ENCODE measurements around the gene CENPP. TPM values are rescaled to one million over a fixed set of nuclear protein-coding genes. Genes with fewer than 3 reads are reported as not detected.

The CENPP gene
- total RNA-seq, 1 donor from 2014 or later = 8.6 TPM

DNA sequence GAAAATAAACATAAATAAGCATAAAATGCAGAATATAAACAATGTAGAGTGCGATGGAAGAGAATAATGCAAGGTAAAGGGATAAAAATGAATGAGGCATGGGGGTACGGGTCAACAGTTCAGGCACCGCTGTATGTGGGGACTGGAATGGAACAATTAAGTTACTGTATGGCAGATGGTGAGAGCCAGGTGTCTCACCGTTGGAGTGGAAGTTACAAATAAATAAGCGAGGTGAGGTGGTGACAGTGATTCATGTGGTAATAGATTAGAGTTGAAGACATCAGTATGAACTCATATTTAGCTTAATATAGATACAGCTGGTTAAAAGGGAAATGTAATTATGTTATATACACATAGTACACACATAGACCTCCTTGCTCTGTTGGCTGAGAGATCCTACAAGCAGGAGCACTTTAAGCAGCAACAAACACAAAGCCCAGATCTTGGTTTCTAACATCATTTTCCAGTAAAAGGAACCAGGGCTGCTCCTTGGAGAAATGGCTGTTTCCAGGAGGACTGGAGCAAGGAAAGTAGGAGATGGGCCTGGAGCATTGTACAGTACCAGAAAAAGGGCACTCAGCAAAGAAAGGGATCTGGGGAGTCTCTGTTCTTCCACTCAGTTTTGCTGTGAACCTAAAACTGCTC is 100.9 kb downstream of the CENPP start:
- DNase-seq = no peak

DNA sequence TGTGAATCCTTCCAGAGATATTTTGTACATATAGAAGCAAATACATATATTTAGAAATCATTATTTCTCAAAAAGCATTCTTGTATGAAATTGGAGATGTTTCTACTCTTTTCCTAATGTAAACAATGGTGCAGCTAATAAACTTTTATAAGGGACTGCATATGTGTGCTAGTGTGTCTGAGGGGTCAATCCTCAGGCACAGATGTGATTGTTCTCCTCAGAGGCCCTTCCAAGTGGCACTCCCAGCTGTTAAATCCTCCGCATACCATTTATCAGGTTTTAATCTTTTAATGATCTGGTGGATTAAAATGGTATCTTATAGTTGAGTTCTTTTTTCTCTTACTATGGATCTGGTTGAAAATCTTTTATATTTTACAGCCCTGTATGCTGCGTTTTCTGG is 104.1 kb downstream of the CENPP start:
- DNase-seq = no peak

DNA sequence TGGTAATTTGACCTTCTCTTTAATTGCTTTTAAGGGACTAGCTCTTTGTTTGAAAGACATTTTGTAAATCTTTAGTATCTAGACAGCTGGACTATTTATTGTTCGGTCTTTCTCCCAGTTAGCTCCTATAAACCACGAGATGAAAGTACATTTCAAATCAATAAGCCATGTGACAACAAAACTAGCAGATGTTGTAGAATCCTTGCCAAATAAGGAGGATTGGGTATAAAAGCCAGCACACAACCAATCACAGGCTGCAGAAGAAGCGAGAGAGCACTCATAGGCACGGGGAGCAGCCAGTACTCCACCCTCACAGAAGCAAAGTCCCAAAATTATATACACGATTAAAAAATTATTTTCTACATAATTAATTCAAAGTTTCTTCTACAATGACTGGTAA is 106.6 kb downstream of the CENPP start:
- DNase-seq = peak; percentile 3

DNA sequence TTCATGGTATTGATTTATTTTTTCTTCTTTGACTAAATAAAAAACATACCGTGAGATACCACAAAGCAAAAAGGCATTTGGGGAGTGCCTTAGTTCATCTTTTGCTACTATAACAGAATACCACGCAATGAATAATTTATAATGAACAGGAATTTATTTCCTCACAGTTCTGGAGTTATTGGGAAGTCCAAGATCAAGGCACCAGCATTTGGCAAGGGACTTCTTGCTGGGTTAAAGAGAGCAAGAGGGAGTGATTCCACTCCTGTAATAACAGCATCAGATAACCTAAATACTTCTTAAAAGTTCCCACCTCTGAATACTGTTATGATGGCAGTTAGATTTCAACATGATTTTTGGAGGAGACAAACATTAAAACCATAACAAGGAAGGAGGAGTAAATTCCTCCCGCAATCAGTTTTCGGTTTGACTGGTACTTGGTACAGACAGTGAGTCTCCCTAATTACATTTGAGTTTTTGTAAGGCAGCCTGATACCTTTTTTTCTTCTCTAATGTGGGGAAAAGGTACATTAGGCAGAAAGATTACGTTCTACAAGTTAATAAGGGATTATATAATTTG is 107.3 kb downstream of the CENPP start:
- no peak for DNase-seq

DNA sequence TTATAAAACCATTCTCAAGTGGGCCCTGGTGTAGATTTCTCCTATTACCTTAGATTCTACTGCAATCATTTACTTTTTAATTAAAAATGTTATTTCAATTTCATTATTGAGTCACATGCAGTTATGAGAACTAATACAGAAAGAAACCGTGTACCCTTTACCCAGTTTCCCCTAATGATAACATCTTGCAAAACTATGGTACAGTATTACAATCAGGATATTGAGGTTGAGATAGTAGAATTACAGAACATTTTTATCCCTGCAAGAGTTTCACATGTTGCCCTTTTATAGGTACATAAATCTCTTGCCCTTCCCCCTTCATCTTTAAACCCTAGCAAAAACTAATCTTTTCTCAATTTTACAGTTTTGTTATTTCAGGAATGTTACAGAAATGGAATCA is 109.5 kb downstream of the CENPP start:
- DNase-seq = no peak

DNA sequence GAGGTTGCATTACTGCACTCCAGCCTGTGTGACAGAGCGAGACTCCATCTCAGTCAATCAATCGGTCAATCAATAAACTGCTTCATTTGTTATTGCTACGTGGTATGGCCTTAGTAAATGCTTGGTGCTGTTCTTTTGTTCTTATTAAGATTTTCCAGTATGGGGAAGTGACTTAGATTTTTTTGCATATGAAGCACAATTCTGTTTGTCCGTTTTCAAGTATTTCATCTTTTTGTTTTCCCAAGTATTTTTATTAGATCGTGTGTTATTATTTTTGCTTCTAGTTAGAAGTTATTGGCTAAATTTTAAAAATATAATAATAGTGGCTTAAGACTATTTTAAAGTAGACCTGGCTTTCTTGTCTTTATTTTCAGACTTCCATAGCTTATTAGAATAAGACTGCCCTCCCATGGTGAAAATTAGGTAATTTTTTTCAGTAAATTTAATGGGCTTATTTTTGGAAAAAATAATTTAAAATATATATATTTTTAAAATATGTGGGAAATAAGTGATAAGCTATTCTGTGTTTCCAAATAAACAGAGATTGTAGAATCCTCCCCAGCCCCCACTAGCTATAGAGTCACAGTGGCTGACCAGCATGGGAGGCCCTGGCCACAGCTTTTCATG is 113.3 kb downstream of the CENPP start:
- DNase-seq = no peak

DNA sequence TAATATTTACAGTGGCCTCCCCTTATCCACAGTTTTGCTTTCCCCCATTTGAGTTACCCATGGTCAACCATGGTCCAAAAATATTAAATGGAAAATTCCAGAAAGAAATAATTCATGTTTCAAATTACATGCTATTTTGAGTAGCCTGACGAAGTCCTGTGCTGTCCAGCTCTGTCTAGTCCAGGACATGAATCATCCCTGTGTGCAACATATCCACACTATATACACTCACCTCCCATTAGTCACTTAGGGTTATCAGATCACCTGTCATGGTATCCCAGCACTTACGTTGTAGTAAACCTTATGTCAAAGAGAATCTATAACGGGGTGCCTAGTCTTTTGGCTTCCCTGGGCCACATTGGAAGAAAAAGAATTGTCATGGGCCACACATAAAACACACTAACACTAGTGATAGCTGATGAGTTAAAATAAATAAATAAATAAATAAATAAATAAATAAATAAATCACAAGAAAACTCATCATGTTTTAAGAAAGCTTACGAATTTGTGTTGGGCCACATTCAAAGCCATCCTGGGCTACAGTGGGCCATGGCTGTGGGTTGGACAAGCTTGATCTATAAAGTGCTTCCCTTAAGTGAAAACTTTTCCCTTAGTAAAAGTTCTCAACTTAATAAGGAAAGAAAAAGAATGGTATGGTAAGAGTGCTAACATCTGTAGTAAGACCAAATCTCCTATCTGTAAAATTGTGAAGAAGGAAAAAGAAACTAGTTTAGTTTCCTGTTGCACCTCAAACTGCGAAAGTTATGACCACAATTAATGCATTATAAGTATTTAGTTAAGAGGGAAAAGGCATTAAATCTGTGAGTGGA is 114.4 kb downstream of the CENPP start:
- DNase-seq = no peak

DNA sequence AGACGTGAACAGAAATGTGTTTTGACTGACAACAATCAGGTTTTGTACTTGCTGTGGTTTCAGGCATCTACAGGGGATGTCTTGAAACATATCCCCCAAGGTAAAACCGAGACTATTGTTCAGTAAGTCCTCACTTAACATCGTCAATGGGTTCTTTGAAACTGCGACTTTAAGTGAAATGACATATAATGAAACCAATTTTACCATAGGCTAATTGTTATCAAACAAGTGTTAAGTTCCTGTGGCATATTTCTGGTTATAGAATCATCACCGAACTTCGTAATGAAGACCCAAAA is 114.9 kb downstream of the CENPP start:
- DNase-seq = no peak

DNA sequence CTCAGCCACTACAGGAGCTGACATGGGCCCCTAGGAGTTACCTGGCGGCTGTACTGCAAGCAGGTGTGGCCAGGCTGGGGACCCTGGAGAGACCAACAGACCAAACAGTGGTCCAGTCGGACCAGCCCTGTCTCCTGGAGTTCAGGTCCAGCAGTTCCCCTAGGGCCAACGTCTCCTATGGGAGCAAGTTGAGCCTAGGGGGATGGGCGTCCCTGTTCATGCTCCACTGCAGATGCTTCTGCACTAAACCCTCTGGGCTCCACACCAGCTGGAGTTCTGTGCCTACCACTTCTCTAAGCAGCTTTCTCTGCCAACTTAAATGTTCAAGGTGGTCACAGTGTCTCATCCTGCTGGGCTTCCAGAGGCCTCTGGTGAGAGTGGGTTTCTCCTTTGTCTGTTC is 119.1 kb downstream of the CENPP start:
- no peak for DNase-seq

DNA sequence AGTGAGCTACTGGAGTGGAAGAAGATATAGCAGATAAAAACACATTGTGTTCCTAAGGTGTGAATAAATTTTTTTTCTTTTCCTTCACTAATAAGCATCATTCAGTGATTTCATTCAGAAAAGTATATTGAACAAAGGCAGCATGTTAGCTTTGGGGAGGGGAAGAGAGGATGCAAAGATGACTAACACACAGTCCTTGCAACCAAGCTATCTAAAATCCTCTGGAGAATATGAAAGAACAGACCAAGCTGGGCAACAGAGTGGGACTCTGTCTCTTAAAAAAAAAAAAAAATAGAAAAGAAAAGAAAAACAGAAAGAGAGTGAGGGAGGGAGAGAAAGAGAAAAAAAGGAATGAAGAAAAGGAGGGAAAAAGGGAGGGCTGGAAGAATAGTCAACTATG is 120.8 kb downstream of the CENPP start:
- DNase-seq = no peak

DNA sequence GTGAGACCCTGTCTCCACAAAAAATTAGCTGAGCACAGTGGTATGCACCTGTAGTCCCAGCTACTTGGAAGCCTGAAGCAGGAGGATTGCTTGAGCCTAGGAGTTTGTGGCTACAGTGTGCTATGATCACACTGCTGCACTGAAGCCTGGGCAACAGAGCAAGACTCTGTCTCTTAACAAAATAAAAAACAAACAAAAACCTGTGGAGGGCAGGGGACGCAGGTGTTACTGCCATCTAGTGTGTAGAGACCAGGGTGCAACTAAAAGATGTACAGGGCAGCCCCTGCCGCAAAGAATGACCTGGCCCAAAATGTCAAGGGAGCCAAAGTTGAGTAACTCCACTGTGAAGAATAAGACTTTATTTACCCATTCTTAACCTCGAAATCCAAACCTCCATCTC is 129.5 kb downstream of the CENPP start:
- DNase-seq = no peak

DNA sequence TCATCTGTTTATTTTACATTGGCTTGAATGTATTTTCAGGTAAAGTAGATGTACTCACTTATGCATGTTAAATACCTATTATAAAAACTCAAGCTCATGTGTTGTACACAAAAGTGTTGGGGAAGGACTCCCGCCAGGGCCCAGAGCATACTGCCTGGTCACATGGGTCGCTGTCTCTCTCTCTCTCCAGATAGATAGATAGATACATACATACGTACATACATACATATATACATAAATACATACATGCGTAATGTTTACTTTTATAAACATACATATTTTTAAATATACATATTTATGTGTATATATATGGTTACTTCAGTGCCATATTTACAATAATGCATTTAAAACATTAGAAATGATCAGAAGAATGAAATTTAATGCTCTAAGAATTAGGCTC is 131.8 kb downstream of the CENPP start:
- no peak for DNase-seq

DNA sequence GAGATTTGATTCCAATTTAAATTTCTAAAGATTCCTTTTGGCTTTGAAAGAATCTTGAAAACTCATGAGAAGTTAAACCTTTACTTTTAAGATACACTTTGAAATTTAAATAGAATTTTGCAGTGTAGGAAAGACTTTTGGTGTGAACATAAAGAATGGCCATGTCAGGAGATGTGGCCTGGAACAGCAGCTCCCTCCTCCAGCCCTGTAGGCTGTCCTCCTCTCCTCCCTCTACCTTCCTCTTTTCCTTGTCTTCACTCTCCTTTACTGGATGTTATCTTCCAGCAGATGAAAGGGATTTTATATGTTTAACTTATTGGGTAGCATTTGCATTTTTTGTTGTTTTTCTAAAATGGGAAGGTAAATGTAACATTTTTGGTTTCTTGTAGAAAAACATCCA is 137.6 kb downstream of the CENPP start:
- DNase-seq = no peak

DNA sequence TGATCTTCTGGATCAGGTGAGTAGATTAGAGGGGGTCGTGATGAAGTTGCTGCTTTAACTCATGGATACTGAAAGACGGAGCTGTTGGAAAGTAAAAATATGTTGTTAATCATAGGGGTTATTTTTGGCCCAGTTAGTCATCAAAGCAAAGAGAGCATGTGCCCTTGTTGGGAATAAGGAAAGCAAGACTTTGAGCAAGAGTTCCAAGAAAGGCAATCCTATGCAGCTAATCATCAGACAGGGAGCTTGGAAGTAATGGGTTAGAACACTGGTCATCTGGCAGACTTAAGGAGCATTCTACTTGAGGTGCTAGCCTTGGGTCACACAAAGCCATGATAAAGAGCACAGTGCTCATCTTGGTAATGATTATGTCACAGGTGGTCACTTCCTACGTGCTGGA is 138.2 kb downstream of the CENPP start:
- DNase-seq = no peak

DNA sequence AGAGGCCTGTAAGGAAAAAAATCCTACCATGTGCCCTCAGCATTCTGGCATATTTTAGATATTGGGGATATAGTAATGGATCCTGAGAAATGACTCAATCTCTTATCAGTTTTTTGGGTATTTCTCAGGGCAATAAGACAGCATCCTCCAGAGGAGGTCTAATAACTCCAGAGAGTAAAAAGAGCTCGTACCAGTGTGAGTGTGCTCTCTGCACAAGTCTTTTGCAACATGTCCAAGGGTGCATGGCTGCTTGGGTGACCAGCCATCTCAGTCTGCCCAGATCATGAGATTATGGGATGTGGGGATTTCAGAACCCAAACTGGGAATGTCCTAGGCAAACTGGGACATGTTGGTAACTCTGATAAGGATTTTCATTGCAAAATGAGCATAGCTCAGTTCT is 141.3 kb downstream of the CENPP start:
- DNase-seq = no peak

DNA sequence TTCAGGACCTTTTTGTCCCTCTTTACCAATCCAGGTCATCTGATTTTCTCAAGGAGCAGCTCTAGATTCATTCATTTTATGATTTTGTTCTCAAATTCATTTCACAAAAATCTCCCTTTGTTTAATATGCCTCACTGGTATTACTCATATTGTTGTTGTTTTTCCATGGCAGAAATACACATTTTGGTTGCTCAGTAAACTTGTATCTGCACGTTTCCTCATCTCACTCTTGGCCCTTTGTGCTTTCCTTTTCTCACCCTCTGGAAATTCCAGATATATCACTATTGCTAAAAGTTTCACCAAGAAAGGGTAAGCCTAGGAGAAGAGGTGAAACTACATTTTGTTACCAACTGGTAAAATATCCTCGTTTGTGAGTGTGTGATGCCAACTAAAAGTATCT is 141.8 kb downstream of the CENPP start:
- DNase-seq = no peak

DNA sequence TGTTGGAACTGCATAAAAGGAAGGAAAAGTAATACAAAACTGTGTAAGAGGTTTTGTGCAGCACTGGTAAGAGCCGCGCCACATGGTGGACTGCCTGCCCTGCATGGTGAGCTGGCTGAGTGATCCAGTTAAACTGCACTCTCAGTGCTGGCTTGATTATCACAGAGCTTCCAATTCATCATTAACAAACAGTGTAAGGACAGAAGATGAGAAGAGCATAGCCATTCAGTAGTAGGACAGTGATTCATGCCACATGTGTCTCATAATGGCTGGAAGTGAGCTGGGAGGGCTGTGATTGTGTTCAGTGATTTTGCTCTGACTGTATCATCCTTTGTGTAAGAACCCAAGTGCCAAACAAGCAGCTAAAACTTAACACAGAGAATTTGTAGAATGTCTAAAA is 142.5 kb downstream of the CENPP start:
- DNase-seq = peak; percentile 16

DNA sequence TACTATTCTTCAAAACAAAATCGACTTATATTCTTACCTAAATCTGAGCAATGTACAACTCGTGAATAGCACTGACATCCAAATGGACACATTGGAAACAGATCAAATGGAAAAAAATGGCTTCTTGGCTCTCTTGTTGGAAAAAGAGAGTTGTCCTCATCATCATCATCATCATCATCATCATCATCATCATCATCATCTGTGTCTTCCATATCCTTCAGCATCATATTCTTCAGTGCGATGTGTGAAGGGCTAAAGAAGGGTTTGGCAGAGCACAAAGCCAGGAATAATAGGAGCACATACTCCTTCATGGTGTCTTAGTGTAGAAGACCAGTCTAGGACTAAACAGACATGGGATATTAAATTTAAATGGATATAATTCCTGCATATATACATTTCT is 148.8 kb downstream of the CENPP start:
- no peak for DNase-seq

DNA sequence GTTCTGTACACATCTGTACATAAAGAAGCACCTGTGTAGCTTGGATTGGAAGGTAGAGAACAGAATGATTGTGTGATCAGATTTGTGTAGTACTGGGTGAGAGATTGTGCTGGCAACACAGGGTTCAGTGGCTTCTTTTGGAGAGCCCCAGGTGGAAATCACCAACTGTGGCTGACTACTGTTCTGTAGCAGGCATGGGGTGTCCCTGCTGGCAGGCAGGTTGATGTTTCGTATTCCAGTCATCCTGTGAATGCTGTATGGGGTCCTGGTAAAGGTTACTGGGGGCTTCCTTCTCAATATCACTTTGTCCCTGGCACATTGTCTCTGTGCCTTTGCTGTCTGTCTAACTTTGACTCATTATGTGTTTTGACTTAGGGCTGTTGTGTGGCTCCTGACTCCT is 151.2 kb downstream of the CENPP start:
- DNase-seq = no peak

DNA sequence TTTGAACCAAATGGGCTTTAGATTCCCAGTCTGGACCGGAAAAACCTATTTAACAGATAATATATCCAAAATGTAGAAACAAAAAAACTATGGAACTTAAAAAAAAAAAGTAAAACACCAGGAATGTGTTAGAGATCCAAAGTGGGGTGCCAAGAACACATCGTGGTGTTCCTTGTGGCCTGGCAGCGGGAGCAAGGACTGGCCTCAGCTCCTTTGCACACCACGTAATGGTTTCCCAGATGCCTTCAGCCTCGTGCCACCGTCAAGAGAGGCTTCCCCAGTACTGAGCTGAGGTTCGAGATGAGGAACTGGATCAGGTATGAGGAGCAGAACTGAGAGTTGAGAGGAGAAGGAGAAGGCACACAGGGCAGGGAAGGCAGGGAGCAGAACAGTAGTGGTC is 153.0 kb downstream of the CENPP start:
- DNase-seq = no peak

DNA sequence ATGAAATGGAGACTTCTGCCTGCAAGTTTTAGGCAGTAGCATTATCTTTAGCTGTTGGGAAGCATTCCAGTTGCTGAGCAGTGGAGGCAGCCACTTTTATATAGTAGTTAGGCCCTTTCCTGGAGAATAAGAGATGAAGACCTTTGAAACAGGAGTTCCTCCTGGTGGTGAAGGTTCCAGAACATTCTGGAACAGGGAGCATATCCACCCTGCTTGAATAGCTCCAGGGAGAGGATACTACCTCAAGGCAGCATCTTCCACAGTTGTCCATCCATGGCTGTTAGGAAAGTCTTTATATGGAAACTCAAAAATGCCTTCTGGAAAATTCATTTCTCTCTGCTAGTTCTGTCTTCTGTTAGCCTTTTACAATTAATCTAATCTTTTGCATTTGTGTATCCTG is 153.6 kb downstream of the CENPP start:
- no peak for DNase-seq

DNA sequence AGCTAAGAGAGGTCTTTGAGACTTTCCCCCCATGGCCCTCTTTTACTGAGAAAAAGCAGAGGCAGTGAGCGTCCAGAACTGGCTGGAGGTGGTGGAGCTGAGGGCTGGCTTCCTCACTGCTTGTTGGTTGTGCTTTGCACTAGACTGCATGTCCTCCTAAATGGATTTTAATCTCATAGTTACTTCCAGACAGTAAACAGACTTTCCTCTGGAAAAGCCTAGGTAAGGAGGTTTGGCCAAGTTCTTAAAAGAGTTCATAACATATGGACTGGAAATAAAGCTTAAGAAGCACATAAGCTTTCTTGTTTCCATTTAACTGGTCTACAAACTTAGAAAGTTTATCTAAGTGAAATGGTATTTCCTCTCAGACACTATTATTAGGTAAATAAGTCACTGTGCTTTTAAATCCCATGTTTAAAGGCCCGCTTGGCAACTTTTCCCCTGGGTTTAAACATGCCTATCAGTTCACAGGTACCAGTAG is 154.6 kb downstream of the CENPP start:
- no peak for DNase-seq

DNA sequence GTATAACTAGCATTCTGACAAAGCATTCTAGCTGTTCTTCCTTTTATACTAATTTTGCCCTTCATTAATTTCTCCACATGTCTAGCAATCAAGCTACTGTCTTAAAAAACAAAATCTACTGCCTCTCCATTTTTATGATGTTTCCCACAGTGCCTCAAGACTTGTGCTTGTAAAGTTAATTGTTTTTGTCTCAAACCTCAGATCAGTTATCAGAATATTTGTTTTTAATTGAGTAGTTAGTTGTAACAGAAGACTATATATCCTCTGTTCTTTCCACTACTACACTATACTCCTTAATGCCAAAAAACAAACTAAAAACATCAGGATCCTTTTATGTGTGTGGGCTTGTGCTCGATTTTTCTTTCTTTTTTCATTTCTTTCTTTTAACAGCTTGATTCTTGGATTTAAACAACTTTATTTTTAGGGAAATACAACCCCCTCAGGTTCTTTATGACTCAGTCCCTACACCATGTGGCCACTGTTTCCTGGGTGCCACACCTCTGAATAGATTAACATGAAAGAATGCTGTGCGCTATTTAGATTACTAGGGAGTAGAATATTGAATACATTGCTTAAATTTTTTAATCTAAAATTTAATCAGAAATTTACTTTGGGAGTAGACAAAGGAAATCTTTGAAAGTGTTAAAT is 155.4 kb downstream of the CENPP start:
- peak; percentile 11 for DNase-seq

Data from occipital lobe (tissue), 2 donors.